Neural cell (in vitro differentiated cells): ENCODE measurements around the gene PIK3CA. TPM values are rescaled to one million over a fixed set of nuclear protein-coding genes. Genes with fewer than 3 reads are reported as not detected.

Experiments used
- H2AFZ ChIP-seq: fragments of 200-600, 300-800 bp; sonication (generic), shearing (Covaris generic); 2 replicates; pipeline ENCODE4 v1.6.0; 2014; ENCODE audit warnings: low read depth, mild to moderate bottlenecking, antibody characterized with exemption, low read length, moderate library complexity
- H3F3A ChIP-seq: fragments of 200-600 bp; shearing (Covaris generic); 2 replicates; pipeline ENCODE4 v1.6.1; 2016; ENCODE audit warnings: mild to moderate bottlenecking, moderate library complexity, mixed read lengths, antibody characterized with exemption, low read length; ENCODE audit not compliant: insufficient read depth, poor library complexity, severe bottlenecking
- H3K27ac ChIP-seq: fragments of 200-600, 300-800 bp; sonication (generic), shearing (Covaris generic); 2 replicates; pipeline ENCODE4 v1.5.1; 2014; ENCODE audit warnings: mild to moderate bottlenecking, low read length, moderate library complexity
- H3K27me3 ChIP-seq: fragments of 300-800, 200-600 bp; sonication (generic), shearing (Covaris generic); 2 replicates; pipeline ENCODE4 v1.6.0; 2014; ENCODE audit warnings: mild to moderate bottlenecking, low read depth, low read length, moderate library complexity; ENCODE audit not compliant: insufficient read depth
- H3K36me3 ChIP-seq: fragments of 300-800, 200-600 bp; sonication (generic), shearing (Covaris generic); 2 replicates; pipeline ENCODE4 v1.5.1; 2014; ENCODE audit warnings: mild to moderate bottlenecking, antibody characterized with exemption, low read length, moderate library complexity; ENCODE audit not compliant: insufficient read depth
- H3K4me2 ChIP-seq: fragments of 300-800, 200-600 bp; sonication (generic), shearing (Covaris generic); 2 replicates; pipeline ENCODE4 v1.6.0; 2014; ENCODE audit warnings: mild to moderate bottlenecking, low read length
- H3K4me3 ChIP-seq: fragments of 300-800, 200-600 bp; sonication (generic), shearing (Covaris generic); 2 replicates; pipeline ENCODE4 v1.5.1; 2014; ENCODE audit warnings: mild to moderate bottlenecking, low read length, moderate library complexity
- H3K79me2 ChIP-seq: fragments of 200-600 bp; shearing (Covaris generic); replicated peaks from 2 replicates; pipeline ENCODE4 v1.6.0; 2014; ENCODE audit warnings: mild to moderate bottlenecking, low read length, moderate library complexity; ENCODE audit not compliant: insufficient read depth
- H3K9ac ChIP-seq: fragments of 300-800, 200-600 bp; sonication (generic), shearing (Covaris generic); 2 replicates; pipeline ENCODE4 v1.6.1; 2016; ENCODE audit warnings: mild to moderate bottlenecking, low read length, mixed read lengths
- H3K9me2 ChIP-seq: fragments of 200-600 bp; shearing (Covaris generic); 2 replicates; pipeline ENCODE4 v1.6.1; 2016; ENCODE audit warnings: mild to moderate bottlenecking, low read length, mixed read lengths; ENCODE audit not compliant: insufficient read depth
- H3K9me3 ChIP-seq: fragments of 200-600, 300-800 bp; sonication (generic), shearing (Covaris generic); 2 replicates; pipeline ENCODE4 v1.6.1; 2016; ENCODE audit warnings: mild to moderate bottlenecking, mixed run types, low read length, moderate library complexity, mixed read lengths
- H4K20me1 ChIP-seq: fragments of 200-600 bp; shearing (Covaris generic); 2 replicates; pipeline ENCODE4 v1.6.1; 2016; ENCODE audit warnings: mild to moderate bottlenecking, mixed run types; ENCODE audit not compliant: insufficient read depth
- CTCF ChIP-seq: fragments of 450-650 bp; IDR thresholded peaks from 2 replicates; pipeline ENCODE4 v1.5.1; 2014; ENCODE audit warnings: antibody characterized with exemption, mild to moderate bottlenecking, moderate library complexity; ENCODE audit not compliant: poor library complexity, severe bottlenecking
- EP300 ChIP-seq: fragments of 450-650 bp; conservative IDR thresholded peaks from 2 replicates; pipeline ENCODE4 v1.6.1; 2014; ENCODE audit warnings: antibody characterized with exemption, mild to moderate bottlenecking, moderate library complexity; ENCODE audit not compliant: poor library complexity, severe bottlenecking
- EZH2 ChIP-seq: fragments of 200-600, 300-800 bp; shearing (Covaris generic), sonication (generic); IDR thresholded peaks from 2 replicates; pipeline ENCODE4 v1.6.1; 2014; ENCODE audit warnings: antibody characterized with exemption, low read length, borderline replicate concordance, mild to moderate bottlenecking; ENCODE audit not compliant: insufficient read depth, poor library complexity, severe bottlenecking
- MXI1 ChIP-seq: fragments of 450-650 bp; conservative IDR thresholded peaks from 2 replicates; pipeline ENCODE4 v1.6.1; 2014; ENCODE audit warnings: antibody characterized with exemption, mild to moderate bottlenecking; ENCODE audit not compliant: poor library complexity, severe bottlenecking
- POLR2AphosphoS5 ChIP-seq: IDR thresholded peaks from 2 replicates; pipeline ENCODE4 v1.6.1; 2012
- RAD21 ChIP-seq: fragments of 450-650 bp; conservative IDR thresholded peaks from 2 replicates; pipeline ENCODE4 v1.6.1; 2014; ENCODE audit warnings: antibody characterized with exemption, mild to moderate bottlenecking, moderate library complexity
- SMC3 ChIP-seq: fragments of 450-650 bp; conservative IDR thresholded peaks from 2 replicates; pipeline ENCODE4 v1.6.1; 2014; ENCODE audit warnings: antibody characterized with exemption, mild to moderate bottlenecking, moderate library complexity; ENCODE audit not compliant: poor library complexity
- TAF1 ChIP-seq: IDR thresholded peaks from 2 replicates; pipeline ENCODE4 v1.6.1; 2012; ENCODE audit warnings: low read depth
- polyA minus RNA-seq: library from RNA; depleted of rRNA, polyadenylated mRNA; stranded (reverse); fragments of >200 nt; gene quantifications from 2 replicates; pipeline ENCODE4 v1.2.3, GENCODE V29; 2014
- polyA plus RNA-seq: library from polyadenylated mRNA; depleted of rRNA; stranded (reverse); fragments of >200 nt; gene quantifications from 2 replicates; pipeline ENCODE4 v1.2.3, GENCODE V29; 2014
- TF ChIP-seq, protein P1 (sequence below): IDR thresholded peaks from 2 replicates; pipeline ENCODE4 v1.6.1; 2012; ENCODE audit warnings: borderline replicate concordance

Gene PIK3CA
- 14.2 and 15.2 TPM in 2 replicates for polyA plus RNA-seq
- 56.7 and 62.7 TPM in 2 replicates for polyA minus RNA-seq

DNA sequence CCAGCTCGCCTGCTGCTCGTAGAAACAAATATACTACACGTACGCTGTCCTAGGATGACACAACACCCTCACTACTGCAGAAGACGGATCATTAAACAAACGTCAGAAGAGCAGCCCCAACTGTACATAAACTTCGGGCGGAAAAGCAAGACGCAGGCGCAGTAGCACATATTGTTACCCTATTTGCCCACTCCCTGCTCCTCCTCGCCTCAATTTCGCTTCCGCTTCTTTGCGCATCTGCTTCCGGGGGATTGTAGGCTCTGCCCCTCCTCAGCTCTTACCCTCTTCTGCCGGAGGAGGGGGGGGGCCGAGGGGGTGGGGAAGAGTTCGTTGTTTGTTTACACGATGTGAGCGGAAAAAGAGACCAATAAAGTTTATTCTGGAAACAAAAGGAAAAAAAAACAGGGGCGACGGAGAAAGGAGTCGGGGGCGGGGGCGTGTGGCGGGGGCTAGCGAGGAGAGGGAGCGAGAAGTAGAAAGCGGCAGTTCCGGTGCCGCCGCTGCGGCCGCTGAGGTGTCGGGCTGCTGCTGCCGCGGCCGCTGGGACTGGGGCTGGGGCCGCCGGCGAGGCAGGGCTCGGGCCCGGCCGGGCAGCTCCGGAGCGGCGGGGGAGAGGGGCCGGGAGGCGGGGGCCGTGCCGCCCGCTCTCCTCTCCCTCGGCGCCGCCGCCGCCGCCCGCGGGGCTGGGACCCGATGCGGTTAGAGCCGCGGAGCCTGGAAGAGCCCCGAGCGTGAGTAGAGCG lies at the start of gene PIK3CA:
Gene PIK3CA (plus strand): TSS at position 485 of the 743 bp plus-strand sequence. CDS start 50,469 bp downstream, outside the sequence.
- Histone ChIP-seq H2AFZ (peak within 1 kb of the TSS; percentile 66), H3K9me2 (no peaks in the 10 kb centered on the region), H3K9me3 (no peaks in the 10 kb centered on the region), H3K4me3 (peak within 1 kb of the TSS; percentile 89), H3K4me2 (peak within 1 kb of the TSS; percentile 77), H4K20me1 (no peaks in the 10 kb centered on the region), H3K9ac (peak within 1 kb of the TSS; percentile 90), H3K27ac (peak within 1 kb of the TSS; percentile 86), H3K36me3 (no peaks in the 10 kb centered on the region), H3K27me3 (no peaks in the 10 kb centered on the region), H3F3A (no peaks in the 10 kb centered on the region), H3K79me2 (peaks cover 39% of the 10 kb centered on the region)
- no peak for TF ChIP-seq CTCF
- peak; percentile 72 for TF ChIP-seq POLR2AphosphoS5
- peak; percentile 34 for TF ChIP-seq EP300

GRCh38 chr3:179098388-179099077 lies 49.6 kb upstream of the PIK3CA start:
- no peak overlapping the region for H3K4me3 ChIP-seq
- H3K9ac ChIP-seq: no peak overlapping the region
- no peaks in the 10 kb centered on the region for H3F3A ChIP-seq
- H3K36me3 ChIP-seq: no peaks in the 10 kb centered on the region
- no peaks in the 10 kb centered on the region for H3K9me3 ChIP-seq
- no peak overlapping the region for H3K27ac ChIP-seq
- no peaks in the 10 kb centered on the region for H4K20me1 ChIP-seq
- no peaks in the 10 kb centered on the region for H3K79me2 ChIP-seq
- no peak for TF ChIP-seq POLR2AphosphoS5
- TF ChIP-seq MXI1: no peak
- TF ChIP-seq, protein P1, sequence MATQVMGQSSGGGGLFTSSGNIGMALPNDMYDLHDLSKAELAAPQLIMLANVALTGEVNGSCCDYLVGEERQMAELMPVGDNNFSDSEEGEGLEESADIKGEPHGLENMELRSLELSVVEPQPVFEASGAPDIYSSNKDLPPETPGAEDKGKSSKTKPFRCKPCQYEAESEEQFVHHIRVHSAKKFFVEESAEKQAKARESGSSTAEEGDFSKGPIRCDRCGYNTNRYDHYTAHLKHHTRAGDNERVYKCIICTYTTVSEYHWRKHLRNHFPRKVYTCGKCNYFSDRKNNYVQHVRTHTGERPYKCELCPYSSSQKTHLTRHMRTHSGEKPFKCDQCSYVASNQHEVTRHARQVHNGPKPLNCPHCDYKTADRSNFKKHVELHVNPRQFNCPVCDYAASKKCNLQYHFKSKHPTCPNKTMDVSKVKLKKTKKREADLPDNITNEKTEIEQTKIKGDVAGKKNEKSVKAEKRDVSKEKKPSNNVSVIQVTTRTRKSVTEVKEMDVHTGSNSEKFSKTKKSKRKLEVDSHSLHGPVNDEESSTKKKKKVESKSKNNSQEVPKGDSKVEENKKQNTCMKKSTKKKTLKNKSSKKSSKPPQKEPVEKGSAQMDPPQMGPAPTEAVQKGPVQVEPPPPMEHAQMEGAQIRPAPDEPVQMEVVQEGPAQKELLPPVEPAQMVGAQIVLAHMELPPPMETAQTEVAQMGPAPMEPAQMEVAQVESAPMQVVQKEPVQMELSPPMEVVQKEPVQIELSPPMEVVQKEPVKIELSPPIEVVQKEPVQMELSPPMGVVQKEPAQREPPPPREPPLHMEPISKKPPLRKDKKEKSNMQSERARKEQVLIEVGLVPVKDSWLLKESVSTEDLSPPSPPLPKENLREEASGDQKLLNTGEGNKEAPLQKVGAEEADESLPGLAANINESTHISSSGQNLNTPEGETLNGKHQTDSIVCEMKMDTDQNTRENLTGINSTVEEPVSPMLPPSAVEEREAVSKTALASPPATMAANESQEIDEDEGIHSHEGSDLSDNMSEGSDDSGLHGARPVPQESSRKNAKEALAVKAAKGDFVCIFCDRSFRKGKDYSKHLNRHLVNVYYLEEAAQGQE: no peak
- no peak for TF ChIP-seq RAD21
- TF ChIP-seq CTCF: no peak
- no peak for TF ChIP-seq SMC3
- TF ChIP-seq EZH2: no peak
- no peak for TF ChIP-seq EP300
- TF ChIP-seq TAF1: no peak
- H3K9me2 ChIP-seq: no peaks in the 10 kb centered on the region
- H2AFZ ChIP-seq: no peak overlapping the region
- H3K27me3 ChIP-seq: no peaks in the 10 kb centered on the region
- no peak overlapping the region for H3K4me2 ChIP-seq
